Panc1 (cell line): ENCODE measurements around the gene SH3BGR. TPM values are rescaled to one million over a fixed set of nuclear protein-coding genes. Genes with fewer than 3 reads are reported as not detected.

ENCODE experiments used
- ATAC-seq: fragments of 200-7000 bp; cut with Tn5 transposase; 2 replicates; pipeline ENCODE4 v1.9.1; 2020; ENCODE audit warnings: mild to moderate bottlenecking, moderate library complexity
- BruUV-seq: library from RNA; stranded (reverse); fragments of 400-500 nt; replicated peaks from 2 replicates; lab custom pipeline; 2021; lab: Mats Ljungman, UMichigan
- CTCF ChIA-PET: fragments of 300-600 bp; sonication (Branson Sonifier 250); formaldehyde crosslinking; loops from one replicate; lab custom pipeline; 2022; ENCODE audit warnings: antibody characterized with exemption; lab: Charles Lee
- POLR2A ChIA-PET: fragments of 300-600 bp; sonication (Branson Sonifier 250); formaldehyde crosslinking; loops from one replicate; lab custom pipeline; 2022; ENCODE audit warnings: antibody characterized with exemption; lab: Charles Lee
- DNase-seq: peaks from one replicate; pipeline ENCODE4 v3.0.0-alpha.2; 2010; ENCODE audit warnings: low read depth, low spot score
- H3K27ac ChIP-seq: 2 replicates; pipeline ENCODE4 v1.5.1; 2011; ENCODE audit warnings: mild to moderate bottlenecking, low read length, inconsistent platforms
- H3K27me3 ChIP-seq: fragments of 200-500 bp; sonication (Bioruptor generic); 2 replicates; pipeline ENCODE4 v1.6.0; 2014; ENCODE audit warnings: low read length, inconsistent platforms; ENCODE audit not compliant: control insufficient read depth, insufficient read depth
- H3K36me3 ChIP-seq: fragments of 200-500 bp; sonication (Bioruptor generic); 2 replicates; pipeline ENCODE4 v1.5.1; 2014; ENCODE audit warnings: inconsistent platforms, mild to moderate bottlenecking, low read length, moderate library complexity; ENCODE audit not compliant: control insufficient read depth, insufficient read depth
- H3K4me1 ChIP-seq: 2 replicates; pipeline ENCODE4 v1.5.1; 2011; ENCODE audit warnings: inconsistent platforms, mild to moderate bottlenecking, low read length, moderate library complexity; ENCODE audit not compliant: control insufficient read depth, insufficient read depth
- H3K4me3 ChIP-seq, 2 experiments: 2 replicates each; pipeline ENCODE4 v1.5.1; 2011 to 2012; ENCODE audit warnings: low read depth in 2 of 2, low read length in 2 of 2, mild to moderate bottlenecking in 2 of 2, inconsistent platforms in 1 of 2, moderate library complexity in 1 of 2
- H3K9me3 ChIP-seq: fragments of 200-500 bp; sonication (Bioruptor generic); 2 replicates; pipeline ENCODE4 v1.5.1; 2014; ENCODE audit warnings: low read depth, mild to moderate bottlenecking, inconsistent platforms, low read length, moderate library complexity; ENCODE audit not compliant: control insufficient read depth, insufficient read depth
- POLR2AphosphoS5 ChIP-seq: IDR thresholded peaks from 2 replicates; pipeline ENCODE4 v1.6.1; 2012; ENCODE audit warnings: mild to moderate bottlenecking, low read depth, low read length, moderate library complexity
- SIN3A ChIP-seq: IDR thresholded peaks from 2 replicates; pipeline ENCODE4 v1.6.1; 2012; ENCODE audit warnings: low read depth, mild to moderate bottlenecking, low read length, moderate library complexity, borderline replicate concordance; ENCODE audit not compliant: insufficient read depth
- TCF7L2 ChIP-seq: IDR thresholded peaks from 2 replicates; pipeline ENCODE4 v1.6.1; 2011; ENCODE audit warnings: mild to moderate bottlenecking, low read depth, low read length, inconsistent platforms
- in situ Hi-C: cut with HindIII; loops from 2 replicates; pipeline ENCODE4 v1.10.0; 2016; ENCODE audit warnings: low sequenced_read_pairs, low pct_unique_long_range_greater_than_20kb
- intact Hi-C: fragments of 100-400 bp; cut with micrococcal nuclease; formaldehyde crosslinking; loops from one replicate; pipeline ENCODE4 v1.10.0; 2022; ENCODE audit not compliant: unreplicated experiment
- total RNA-seq: library from RNA; stranded (reverse); gene quantifications from one replicate; pipeline ENCODE4 v1.2.1, GENCODE V29; 2021; ENCODE audit not compliant: unreplicated experiment
- TF ChIP-seq, protein P1 (sequence below): fragments of 450-650 bp; IDR thresholded peaks from 2 replicates; pipeline ENCODE4 v1.5.1; 2017; ENCODE audit warnings: mild to moderate bottlenecking
- TF ChIP-seq, protein P2 (sequence below), 2 experiments: IDR thresholded peaks; 2 replicates each; pipeline ENCODE4 v1.6.1; 2011 to 2012; ENCODE audit warnings: low read depth in 2 of 2, control low read depth in 1 of 2, low read length in 1 of 2, mild to moderate bottlenecking in 1 of 2, moderate library complexity in 1 of 2; ENCODE audit not compliant: insufficient read depth in 1 of 2

SH3BGR gene
- total RNA-seq, 1 experiment from 2014 or later, result 1.7 TPM

DNA sequence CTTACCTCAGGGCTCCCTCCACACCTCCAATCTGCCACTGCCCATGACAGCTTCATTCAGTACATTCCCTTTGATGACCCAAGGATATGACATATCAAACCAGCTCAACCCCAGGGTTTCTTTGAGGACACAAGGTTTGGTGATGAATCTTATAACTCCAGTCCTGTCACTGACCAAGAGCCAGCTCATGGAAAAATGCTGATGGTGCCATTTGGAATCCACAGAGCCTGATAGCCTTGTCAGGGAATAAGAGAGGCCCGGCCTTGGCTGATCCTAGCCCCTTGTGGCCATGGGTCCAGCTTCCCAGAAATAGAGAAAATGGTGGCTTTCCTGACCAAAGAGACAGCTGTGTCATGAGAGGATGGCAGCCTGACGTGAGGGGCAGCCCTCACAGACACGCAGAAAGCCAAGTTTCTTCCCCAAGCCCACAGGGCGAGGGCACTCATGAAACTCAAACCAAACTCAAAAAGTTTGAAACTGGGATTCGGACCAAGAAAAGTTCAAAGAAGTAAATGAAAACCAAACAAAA, 75.4 kb downstream of the SH3BGR start:
- intact Hi-C loops (no loop called here), in situ Hi-C loops (no loop called here)
- H3K27me3 ChIP-seq, result no peaks in the 10 kb centered on the region
- H3K9me3 ChIP-seq, result no peaks in the 10 kb centered on the region
- CTCF ChIA-PET, result no interaction called here
- ATAC-seq (no peak), DNase-seq (no peak)
- H3K27ac ChIP-seq, result no peak overlapping the region
- H3K4me1 ChIP-seq, result no peaks in the 10 kb centered on the region
- H3K4me3 ChIP-seq, result no peak overlapping the region
- no TSS peak for BruUV-seq
- TF ChIP-seq POLR2AphosphoS5, result no peak
- no peak for TF ChIP-seq SIN3A
- TF ChIP-seq, protein P1, sequence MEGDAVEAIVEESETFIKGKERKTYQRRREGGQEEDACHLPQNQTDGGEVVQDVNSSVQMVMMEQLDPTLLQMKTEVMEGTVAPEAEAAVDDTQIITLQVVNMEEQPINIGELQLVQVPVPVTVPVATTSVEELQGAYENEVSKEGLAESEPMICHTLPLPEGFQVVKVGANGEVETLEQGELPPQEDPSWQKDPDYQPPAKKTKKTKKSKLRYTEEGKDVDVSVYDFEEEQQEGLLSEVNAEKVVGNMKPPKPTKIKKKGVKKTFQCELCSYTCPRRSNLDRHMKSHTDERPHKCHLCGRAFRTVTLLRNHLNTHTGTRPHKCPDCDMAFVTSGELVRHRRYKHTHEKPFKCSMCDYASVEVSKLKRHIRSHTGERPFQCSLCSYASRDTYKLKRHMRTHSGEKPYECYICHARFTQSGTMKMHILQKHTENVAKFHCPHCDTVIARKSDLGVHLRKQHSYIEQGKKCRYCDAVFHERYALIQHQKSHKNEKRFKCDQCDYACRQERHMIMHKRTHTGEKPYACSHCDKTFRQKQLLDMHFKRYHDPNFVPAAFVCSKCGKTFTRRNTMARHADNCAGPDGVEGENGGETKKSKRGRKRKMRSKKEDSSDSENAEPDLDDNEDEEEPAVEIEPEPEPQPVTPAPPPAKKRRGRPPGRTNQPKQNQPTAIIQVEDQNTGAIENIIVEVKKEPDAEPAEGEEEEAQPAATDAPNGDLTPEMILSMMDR, result no peak
- TF ChIP-seq TCF7L2, result no peak
- TF ChIP-seq, protein P2, sequence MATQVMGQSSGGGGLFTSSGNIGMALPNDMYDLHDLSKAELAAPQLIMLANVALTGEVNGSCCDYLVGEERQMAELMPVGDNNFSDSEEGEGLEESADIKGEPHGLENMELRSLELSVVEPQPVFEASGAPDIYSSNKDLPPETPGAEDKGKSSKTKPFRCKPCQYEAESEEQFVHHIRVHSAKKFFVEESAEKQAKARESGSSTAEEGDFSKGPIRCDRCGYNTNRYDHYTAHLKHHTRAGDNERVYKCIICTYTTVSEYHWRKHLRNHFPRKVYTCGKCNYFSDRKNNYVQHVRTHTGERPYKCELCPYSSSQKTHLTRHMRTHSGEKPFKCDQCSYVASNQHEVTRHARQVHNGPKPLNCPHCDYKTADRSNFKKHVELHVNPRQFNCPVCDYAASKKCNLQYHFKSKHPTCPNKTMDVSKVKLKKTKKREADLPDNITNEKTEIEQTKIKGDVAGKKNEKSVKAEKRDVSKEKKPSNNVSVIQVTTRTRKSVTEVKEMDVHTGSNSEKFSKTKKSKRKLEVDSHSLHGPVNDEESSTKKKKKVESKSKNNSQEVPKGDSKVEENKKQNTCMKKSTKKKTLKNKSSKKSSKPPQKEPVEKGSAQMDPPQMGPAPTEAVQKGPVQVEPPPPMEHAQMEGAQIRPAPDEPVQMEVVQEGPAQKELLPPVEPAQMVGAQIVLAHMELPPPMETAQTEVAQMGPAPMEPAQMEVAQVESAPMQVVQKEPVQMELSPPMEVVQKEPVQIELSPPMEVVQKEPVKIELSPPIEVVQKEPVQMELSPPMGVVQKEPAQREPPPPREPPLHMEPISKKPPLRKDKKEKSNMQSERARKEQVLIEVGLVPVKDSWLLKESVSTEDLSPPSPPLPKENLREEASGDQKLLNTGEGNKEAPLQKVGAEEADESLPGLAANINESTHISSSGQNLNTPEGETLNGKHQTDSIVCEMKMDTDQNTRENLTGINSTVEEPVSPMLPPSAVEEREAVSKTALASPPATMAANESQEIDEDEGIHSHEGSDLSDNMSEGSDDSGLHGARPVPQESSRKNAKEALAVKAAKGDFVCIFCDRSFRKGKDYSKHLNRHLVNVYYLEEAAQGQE (IDR thresholded peaks at IDR 0.05; ENCODE audit: insufficient read depth in 1 of 2, low read depth in 2 of 2, low read length in 1 of 2), result no peak
- POLR2A ChIA-PET, result no interaction called here
- no peaks in the 10 kb centered on the region for H3K36me3 ChIP-seq

DNA sequence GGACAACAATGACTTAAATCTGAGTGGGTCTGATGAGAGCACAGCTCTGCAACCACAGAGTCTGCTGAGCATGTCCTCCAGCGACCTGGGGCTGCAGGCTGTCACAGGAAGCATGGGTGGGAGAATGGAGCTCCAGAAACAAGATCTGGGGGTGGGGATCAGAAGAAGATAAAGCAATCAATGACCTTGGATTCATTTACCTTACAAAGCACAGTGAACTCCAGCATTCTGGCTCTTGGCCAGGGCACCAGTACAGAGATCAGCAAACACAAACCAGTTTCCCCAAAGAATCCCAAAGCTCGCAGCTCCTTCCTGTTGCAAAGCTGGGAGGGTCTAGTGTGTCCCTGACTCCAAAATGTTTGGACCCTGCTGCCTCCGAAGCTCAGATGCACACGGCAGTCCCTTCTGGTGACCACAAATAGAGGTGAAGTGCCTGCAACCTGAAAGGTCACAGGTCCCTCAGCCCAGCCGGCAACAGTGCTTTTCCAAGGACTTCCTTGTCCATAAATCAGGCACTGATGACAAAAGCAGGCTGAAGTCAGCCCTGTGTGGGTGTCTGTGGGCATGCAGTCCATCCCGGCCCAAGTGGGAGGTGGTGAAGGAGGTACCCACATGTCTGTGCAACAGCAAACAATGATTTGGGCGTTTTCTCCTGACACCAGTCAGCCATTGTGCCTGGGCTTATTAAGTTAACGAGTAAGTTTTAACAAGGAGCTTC, 76.1 kb downstream of the SH3BGR start:
- TF ChIP-seq SIN3A, result no peak
- TF ChIP-seq, protein P2 (IDR thresholded peaks at IDR 0.05; ENCODE audit: insufficient read depth in 1 of 2, low read depth in 2 of 2, low read length in 1 of 2), result no peak
- no peak for TF ChIP-seq POLR2AphosphoS5
- TF ChIP-seq, protein P1, result no peak
- TF ChIP-seq TCF7L2, result no peak
- no peaks in the 10 kb centered on the region for H3K4me1 ChIP-seq
- BruUV-seq, result no TSS peak
- CTCF ChIA-PET, result no interaction called here
- no peaks in the 10 kb centered on the region for H3K27me3 ChIP-seq
- DNase-seq (no peak), ATAC-seq (no peak)
- no peaks in the 10 kb centered on the region for H3K9me3 ChIP-seq
- intact Hi-C loops, result no loop called here
- H3K4me3 ChIP-seq, result no peak overlapping the region
- H3K36me3 ChIP-seq, result no peaks in the 10 kb centered on the region
- POLR2A ChIA-PET, result no interaction called here
- H3K27ac ChIP-seq, result no peak overlapping the region
- in situ Hi-C loops, result no loop called here
